ENCODE results near the gene SGIP1.

- TF ChIP-seq GABPA (IDR thresholded peaks at IDR 0.05; ENCODE audit: borderline replicate concordance, insufficient read depth, low read length) (no peak), POLR2A (IDR thresholded peaks at IDR 0.05; ENCODE audit: control extremely low read depth in 1 of 2, low read depth in 2 of 2, low read length in 2 of 2) (no peak), TEAD4 (IDR thresholded peaks at IDR 0.05; ENCODE audit: low read depth, low read length) (no peak)
Observed at GRCh38 chr1:66788231-66788939, 254.4 kb downstream of the SGIP1 start.
